GM12865 (cell line): ENCODE data around the gene REEP3.

Experiments used
- DNase-seq: peaks from one replicate; pipeline ENCODE4 v3.0.0; 2010; ENCODE audit warnings: low read depth
- H3K4me3 ChIP-seq: 2 replicates; pipeline ENCODE4 v1.5.1; 2011; ENCODE audit warnings: mild to moderate bottlenecking, low read depth, low read length, control low read depth
- CTCF ChIP-seq: IDR thresholded peaks from 2 replicates; pipeline ENCODE4 v1.5.1; 2011; ENCODE audit warnings: low read length, control low read depth, low read depth, inconsistent platforms; ENCODE audit not compliant: insufficient read depth; ENCODE audit errors: missing control alignments

Gene REEP3

DNA sequence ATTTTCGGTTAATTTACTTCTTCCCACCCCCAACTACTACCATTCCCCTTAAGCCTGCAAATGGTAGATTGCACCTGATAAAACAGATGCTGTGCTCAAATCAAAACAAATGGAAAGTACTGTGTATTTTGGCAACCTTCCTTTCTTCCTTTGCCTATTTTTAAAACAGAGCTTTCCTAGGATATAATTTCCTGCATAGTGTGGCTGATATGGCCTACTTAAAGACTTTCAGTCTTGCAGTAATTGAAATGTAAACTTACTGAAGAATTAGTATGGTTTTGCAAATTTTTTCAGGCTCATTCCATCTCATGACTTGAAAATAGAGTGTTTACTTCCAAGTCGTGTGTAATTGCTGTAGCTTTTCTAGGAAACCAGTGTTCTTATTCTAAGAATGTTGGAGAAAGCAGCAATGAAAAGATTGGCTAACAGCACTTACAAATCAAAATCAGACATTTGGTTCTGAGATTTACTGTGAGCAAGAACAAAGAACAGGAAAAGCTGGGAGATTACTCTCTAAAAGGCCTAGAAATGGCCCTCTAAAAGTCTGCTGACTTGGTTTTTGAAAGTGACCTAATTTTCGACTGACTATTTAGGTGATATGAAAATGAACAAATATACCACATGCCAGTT is 52.0 kb downstream of the REEP3 start:
- no peak overlapping the region for H3K4me3 ChIP-seq
- DNase-seq: peak; percentile 34
- no peak for TF ChIP-seq CTCF

- no peak for DNase-seq
- TF ChIP-seq CTCF: no peak
Observed at GRCh38 chr10:63574011-63574410, 52.8 kb downstream of the REEP3 start.

DNA sequence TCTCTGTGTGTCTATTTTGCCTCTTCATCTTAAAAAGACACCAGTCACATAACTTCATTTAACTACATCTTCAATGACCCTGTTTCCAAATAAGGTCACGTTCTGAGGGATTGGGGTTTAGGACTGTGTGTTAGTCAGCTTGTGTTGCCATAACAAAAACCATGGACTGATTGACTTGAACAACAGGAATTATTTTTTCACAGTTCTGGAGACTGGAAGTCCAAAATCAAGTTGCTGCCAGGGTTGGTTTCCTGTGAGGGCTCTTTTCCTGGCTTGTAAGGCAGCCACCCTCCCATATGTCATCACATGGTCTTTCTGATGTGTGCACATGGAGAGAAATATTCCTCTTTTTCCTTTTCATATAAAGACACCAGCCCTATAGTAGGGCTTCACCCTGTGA is 55.3 kb downstream of the REEP3 start:
- no peak for TF ChIP-seq CTCF
- DNase-seq: no peak
- H3K4me3 ChIP-seq: no peak overlapping the region

More at GRCh38 chr10:63574011-63574410, 52.8 kb downstream of the REEP3 start:
- H3K4me3 ChIP-seq: no peak overlapping the region

DNA sequence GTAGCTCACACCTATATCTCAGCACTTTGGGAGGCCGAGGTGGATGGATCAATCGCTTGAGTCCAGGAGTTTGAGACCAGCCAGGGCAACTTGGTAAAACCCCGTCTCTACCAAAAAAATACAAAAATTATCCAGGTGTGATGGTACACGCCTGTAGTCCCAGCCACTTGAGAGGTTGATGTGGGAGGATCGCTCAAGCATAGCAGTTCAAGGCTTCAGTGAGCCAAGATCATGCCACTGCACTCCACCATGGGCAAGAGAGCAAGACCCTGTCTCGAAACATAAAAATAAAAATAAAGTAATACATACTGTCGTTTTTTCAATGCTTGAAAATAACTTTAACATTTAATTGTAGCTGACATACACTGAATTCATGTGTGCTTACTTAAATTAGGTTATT is 57.3 kb downstream of the REEP3 start:
- H3K4me3 ChIP-seq: no peak overlapping the region
- no peak for DNase-seq
- no peak for TF ChIP-seq CTCF

DNA sequence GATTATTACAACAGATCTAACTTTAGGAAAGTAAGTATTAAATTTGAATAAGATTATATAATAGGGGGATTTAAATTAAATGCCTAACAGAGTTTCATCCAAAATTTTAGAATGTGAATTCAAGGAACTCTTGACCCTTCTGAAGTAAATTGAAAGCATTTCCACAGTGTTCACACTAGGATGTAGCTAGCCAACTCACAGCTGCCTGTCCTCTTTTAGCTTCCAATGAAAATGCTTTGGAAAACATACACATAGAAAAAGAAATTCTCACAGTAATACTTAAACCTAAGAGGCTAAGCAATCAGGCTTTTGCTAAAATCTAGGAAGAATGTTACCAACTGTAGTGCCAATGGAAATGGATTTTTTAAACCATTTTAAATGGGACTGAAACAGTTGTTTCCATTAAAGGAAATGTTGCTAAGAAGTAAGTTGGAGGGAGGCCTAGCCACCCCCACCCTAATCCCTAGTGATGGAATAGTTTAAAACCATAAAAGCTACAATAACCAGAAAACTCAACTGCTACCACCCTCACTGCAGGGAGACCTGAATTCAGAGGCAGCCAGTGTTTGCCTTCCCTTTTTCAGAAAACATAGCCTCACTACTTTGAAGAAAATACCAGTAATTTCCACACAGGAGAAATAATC is 58.3 kb downstream of the REEP3 start:
- no peak for TF ChIP-seq CTCF
- no peak overlapping the region for H3K4me3 ChIP-seq
- no peak for DNase-seq

GRCh38 chr10:63582690-63583089 is 61.5 kb downstream of the REEP3 start:
- no peak for DNase-seq
- TF ChIP-seq CTCF: no peak
- H3K4me3 ChIP-seq: no peak overlapping the region

DNA sequence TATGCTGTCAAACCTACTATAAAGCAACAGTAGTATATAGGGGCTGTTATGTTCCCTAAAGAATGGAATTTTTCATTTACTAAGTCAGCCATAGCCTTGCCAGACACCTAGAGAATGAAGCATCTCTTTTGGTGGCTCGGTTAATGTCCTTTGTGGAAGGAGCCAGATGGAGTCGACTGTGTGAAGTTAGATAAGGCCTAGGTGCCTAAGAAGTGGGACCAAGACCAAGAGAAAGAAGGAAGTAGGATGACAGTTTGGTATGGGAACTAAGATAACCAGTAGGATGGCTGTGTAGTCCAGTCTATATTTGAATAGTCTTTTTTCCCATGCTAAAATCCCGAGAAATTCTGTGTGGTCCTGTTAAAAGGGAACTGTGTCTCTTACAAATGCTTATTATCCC is 62.2 kb downstream of the REEP3 start:
- no peak for DNase-seq
- TF ChIP-seq CTCF: no peak
- H3K4me3 ChIP-seq: no peak overlapping the region
